ENCODE measurements around the gene RC3H1.

- TF ChIP-seq CTCF (IDR thresholded peaks at IDR 0.05) (no peak), EP300 (IDR thresholded peaks at IDR 0.05) (no peak), POLR2AphosphoS5 (IDR thresholded peaks at IDR 0.05) (no peak)
Measured at GRCh38 chr1:173946380-173946921, 75.7 kb downstream of the RC3H1 start.

Measured in gastroesophageal sphincter (tissue), 3 donors.